Measurements from ENCODE around the gene FBXO8.

DNA sequence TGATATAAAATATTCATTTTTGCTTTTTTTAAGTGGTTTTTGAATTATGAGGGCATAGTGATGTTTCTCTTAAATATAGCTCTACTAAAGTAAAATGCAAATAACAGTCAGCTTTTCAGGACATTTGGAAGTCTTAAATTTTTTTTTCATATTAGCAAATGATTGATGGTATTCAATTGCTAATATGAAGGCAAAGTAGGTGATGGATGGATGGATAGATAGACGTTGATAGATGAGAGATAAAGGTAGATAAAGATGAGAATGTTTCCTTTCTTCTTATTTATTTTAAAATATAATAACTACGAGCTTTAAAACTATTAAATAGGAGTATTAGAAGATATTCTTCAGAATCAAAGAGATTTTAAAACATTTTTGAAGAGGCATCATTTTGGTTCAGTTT lies 83.7 kb downstream of the FBXO8 start:
- no peak for TF ChIP-seq EZH2 (IDR thresholded peaks at IDR 0.05; ENCODE audit: low read depth)
- no peak for TF ChIP-seq CTCF (conservative IDR thresholded peaks at IDR 0.05)
